ENCODE data around the gene MSH4.
"Not testable (repeated sequence)": the region's sequence is repeated elsewhere in the genome, so short reads cannot be mapped to it uniquely, and the experiment has no call there.

Gene MSH4

DNA sequence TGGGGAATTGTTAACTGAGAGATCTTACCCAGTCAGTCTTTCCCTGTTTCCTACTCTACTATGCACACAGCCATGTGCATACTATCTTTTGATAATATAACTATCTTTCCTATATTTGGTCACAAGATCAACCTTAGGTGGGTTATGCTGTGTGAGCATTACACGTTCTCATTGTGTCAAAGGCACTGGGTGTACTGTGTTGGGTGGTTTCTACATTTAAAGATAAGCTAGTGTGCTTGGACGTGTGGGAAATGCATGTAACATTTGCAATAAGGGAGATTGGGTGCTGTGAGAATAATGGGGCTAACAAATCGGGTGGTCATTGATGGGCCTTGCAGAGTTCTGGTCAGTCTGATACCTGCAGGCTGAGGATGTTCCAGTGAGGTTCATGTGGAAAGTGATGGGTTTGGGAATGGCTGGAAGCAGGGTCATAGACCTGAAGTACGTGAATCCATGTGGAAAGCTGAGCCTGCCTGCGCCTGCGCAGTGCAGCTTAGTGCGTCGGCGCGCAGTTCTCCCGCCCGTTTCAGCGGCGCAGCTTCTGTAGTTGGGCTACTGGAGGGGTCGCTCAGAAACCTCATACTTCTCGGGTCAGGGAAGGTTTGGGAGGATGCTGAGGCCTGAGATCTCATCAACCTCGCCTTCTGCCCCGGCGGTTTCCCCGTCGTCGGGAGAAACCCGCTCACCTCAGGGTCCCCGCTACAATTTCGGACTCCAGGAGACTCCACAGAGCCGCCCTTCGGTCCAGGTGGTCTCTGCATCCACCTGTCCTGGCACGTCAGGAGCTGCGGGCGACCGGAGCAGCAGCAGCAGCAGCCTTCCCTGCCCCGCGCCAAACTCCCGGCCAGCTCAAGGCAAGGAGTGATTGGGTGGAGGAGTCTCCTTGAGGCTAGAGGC, at the start of gene MSH4:
TSS of gene MSH4 (plus strand) at position 507 of the 897 bp plus-strand sequence. CDS start at position 611, 104 bp downstream.
- DNase-seq (ENCODE audit: low read depth in 2 of 2), result no peak

DNA sequence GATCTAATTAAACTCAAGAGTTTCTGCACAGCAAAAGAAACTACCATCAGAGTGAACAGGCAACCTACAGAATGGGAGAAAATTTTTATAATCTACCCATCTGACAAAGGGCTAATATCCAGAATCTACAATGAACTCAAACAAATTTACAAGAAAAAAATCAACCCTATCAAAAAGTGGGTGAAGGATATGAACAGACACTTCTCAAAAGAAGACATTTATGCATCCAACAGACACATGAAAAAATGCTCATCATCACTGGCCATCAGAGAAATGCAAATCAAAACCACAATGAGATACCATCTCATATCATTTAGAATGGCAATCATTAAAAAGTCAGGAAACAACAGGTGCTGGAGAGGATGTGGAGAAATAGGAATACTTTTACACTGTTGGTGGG, 39.5 kb upstream of the MSH4 start:
- DNase-seq (ENCODE audit: low read depth in 2 of 2), result not testable (repeated sequence)

DNA sequence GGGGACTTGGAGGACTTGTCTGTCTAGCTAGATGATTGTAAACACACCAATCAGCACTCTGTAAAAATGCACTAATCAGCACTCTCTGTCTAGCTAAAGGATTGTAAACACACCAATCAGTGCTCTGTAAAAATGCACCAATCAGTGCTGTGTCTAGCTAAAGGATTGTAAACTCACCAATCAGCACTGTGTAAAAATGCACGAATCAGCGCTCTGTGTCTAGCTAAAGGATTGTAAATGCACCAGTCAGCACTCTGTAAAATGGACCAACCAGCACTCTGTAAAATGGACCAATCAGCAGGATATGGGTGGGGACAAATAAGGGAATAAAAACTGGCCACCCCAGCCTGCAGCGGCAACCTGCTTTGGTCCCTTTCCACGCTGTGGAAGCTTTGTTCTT, 38.1 kb upstream of the MSH4 start:
- DNase-seq (ENCODE audit: low read depth in 2 of 2), result not testable (repeated sequence)

DNA sequence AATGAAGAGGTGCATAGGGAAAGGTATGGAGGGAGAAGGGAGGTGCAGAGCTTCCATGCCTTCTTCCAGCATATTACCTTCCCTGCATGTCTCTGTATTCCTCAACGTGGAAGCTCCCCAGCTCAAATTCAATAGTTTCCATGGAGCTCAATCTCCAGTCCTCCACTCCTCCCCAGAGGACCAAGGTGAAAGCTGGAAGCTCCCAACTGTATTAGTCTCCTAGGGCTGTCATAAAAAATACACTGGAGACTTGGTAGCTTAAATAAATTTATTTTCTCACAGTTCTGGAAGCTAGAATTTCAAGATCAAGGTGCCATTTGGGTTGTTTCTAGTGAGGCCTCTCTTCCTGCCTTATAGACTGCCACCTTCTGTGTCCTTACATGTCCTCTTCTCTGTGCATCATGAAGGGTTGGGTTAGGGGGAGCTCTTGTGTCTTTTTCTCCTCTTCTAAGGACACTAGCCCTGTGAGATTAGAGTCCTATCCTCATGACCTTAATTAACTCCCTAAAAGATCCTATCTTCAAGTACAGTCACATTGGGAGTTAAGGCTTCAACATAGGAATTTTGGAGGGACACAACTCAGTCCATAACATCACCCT, 32.5 kb upstream of the MSH4 start:
- no peak for DNase-seq (ENCODE audit: low read depth in 2 of 2)

DNA sequence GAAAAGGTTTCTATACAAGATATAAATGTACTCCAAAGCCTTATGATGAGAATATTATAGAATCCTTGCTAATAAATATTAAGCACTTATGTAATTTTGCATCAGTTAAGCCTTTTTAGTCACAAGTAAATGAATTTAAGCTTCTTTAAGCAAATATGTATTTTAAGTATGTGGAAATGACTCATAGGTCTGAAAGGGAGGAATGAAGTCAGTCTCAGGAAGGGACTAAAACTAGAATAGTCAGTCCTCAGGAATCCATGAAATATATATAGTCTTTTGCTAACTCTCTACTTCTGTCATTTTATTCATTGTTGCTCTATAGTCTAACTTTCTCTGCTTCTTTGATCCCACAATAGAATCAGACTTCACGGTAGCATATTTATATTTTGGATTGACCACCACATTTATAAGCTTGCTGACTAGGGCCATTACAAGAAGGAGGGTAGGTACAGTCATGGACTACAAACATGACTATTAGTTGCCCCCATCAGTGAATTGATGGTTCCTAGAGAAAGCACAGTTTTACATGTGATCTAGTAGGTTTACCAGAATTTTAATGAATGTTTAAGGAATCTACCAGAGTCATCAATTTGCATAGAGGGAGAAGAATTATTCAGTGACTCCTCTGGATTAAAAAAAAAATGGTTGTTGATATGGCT, 30.9 kb upstream of the MSH4 start:
- no peak for DNase-seq (ENCODE audit: low read depth in 2 of 2)

DNA sequence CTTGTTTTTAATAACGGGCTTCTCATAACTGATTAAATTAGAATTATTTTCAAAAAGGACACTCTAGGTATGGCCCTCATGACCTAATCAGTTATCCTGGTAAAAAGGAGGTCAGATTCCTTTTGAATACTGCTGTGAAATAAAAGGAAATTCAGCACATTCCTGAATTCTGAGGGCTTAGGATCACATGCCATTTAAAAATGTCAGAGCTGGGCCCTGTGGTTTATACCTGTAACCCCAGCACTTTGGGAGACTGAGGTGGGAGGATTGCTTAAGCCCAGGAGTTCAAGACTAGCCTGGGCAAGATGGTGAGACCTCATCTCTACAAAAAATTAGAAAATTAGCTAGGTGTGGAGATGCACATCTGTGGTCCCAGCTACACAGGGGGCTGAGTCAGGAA, 28.7 kb upstream of the MSH4 start:
- DNase-seq (ENCODE audit: low read depth in 2 of 2), result no peak

DNA sequence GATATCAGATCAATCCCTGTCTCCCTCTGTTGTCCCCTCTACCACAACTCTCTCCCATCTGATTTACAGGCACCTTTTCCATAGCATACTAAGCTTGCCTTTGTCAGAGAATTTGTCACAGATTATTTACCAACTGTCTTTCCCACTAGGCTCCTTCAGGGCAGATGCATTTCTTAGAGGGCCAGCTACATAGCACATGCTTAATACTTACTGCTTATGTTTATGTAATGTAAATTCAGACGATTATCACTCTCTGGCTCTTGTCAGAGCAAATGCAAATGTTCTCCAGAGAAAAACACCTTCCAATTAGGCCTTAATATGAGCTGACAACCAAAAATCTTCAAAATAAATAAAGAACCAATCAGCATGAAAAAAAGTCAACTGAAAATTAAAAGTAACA, 25.9 kb upstream of the MSH4 start:
- no peak for DNase-seq (ENCODE audit: low read depth in 2 of 2)

DNA sequence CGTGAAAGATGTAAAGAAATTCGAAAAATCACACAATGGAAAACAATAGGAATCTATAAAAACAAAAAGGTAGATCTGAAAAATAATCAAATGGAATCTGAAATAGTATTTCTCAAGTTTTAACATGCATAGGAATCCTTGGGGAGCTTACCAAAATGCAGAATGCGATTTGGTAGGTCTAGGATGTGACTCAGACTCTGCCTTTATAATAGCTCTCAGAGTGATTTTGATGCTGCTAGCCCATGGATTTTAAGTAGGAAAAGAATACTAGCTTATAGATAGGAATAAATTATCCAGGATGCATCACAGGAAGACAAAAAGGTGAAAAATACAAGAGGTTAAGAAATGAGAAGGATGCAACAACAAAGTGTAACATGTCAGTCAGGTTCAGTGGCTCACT, 24.7 kb upstream of the MSH4 start:
- no peak for DNase-seq (ENCODE audit: low read depth in 2 of 2)

DNA sequence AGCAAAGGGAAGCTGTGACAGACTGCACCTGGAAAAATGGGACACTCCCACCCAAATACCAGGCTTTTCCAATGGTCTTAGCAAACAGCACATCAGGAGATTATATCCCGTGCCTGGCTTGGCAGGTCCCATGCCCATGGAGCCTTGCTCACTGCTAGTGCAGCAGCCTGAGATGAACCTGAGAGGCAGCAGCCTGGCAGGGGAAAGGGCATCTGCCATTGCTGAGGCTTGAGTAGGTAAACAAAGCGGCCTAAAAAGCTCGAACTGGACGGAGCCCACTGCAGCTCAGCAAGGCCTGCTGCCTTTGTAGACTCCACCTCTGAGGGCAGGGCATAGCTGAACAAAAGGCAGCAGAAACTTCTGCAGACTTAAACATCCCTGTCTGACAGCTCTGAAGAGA, 18.9 kb upstream of the MSH4 start:
- not testable (repeated sequence) for DNase-seq (ENCODE audit: low read depth in 2 of 2)

DNA sequence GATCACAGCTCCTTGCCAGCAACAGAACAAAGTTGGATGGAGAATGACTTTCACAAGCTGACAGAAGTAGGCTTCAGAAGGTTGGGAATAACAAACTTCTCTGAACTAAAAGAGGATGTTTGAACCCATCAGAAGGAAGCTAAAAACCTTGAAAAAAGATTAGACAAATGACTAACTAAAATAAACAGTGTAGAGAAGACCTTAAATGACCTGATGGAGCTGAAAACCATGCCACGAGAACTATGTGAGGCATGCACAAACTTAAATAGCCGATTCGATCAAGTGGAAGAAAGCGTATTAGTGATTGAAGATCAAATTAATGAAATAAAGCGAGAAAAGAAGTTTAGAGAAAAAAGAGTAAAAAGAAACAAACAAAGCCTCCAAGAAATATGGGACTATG, 18.0 kb upstream of the MSH4 start:
- DNase-seq (ENCODE audit: low read depth in 2 of 2), result not testable (repeated sequence)

DNA sequence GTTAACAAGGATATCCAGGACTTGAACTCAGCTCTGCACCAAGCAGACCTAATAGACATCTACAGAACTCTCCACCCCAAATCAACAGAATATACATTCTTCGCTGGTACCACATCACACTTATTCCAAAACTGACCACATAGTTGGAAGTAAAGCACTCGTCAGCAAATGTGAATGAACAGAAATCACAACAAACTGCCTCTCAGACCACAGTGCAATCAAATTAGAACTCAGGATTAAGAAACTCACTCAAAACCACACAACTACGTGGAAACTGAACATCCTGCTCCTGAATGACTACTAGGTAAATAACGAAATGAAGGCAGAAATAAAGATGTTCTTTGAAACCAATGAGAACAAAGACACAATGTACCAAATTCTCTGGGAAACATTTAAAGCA, 16.5 kb upstream of the MSH4 start:
- DNase-seq (ENCODE audit: low read depth in 2 of 2), result not testable (repeated sequence)

DNA sequence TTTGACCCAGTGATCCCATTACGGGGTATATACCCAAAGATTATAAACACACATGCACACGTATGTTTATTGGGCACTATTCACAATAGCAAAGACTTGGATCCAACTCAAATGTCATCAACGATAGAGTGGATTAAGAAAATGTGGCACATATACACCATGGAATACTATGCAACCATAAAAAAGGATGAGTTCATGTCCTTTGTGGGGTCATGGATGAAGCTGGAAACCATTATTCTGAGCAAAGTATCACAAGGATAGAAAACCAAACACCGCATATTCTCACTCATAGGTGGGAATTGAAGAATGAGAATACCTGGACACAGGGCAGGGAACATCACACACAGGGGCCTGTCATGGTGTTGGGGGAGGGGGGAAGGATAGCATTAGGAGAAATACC, 12.8 kb upstream of the MSH4 start:
- not testable (repeated sequence) for DNase-seq (ENCODE audit: low read depth in 2 of 2)

DNA sequence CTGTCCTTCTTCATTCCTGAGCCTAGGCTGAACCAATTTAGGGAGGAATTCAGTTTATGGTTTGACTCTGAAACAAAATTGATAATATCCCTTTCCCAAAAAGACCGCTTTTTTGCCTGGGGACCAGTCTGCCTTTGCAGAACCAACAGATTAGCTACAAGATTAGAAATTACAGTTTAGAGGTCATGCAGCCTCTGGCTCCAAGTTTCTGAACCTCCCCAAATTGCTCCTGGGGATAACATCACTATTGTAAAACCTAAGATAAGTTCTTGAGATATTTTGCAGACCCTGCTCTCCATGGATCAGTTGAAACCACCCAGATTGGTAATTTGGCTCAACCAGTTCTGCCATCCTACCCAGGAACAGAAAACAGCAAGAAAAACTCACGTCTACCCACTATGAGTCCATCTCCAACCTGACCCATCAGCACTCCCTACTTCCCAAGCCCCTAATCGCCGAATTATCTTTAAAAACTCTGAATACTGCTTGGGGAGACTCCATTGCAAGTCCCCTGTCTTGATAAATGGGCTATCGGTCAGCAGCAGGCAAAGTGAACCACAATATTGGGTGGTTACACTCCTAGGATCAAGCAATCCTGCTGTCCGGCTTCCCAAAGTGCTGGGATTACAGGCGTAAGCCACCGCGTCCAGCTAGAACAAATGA, 11.2 kb upstream of the MSH4 start:
- no peak for DNase-seq (ENCODE audit: low read depth in 2 of 2)

DNA sequence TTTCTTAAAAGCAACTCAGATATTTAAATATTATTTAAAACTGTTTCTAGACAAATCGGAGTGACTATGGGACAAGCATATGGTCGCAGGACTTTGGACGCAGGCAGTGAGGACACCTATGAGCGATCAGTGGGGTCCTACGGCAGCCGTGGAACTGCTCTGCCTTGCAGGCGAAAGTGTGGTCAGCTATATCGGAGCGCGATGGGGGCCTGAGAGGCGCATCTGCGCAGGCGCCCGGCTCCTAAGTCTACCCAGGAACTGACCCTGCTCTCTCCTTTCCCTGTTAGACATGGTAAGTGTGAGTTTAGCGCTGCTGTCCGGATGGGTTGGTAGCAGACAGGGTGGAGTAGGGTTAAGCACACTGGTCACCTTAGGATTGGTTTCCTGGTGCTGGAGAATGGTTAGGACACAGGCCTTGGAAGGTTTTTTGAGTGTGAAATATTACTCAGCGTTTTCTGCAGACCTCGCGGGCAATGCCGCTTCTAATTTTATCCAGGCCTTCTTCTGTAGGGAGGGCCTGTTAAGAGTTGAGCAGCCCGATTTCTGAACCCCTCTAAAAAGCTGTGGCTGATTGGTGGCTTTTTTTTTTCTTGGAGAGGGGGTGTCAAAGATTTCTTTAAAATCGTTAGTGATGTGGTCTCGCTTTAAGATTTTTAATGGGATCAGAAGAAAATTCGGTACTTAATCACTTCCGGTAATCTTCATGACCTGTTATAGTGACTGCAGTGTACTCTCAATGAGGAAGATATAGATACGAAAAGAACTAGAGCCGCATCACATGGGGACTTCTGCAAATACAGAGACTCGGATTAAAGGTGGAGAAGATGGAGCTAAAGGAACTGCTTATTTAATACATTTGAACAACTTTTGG, 10.5 kb upstream of the MSH4 start, which contains the start of gene RABGGTB:
TSS of gene RABGGTB (plus strand) at position 274 of the 871 bp plus-strand sequence. CDS start at position 290, 16 bp downstream.
- DNase-seq (ENCODE audit: low read depth in 2 of 2), result peak; percentile 86 to 87

DNA sequence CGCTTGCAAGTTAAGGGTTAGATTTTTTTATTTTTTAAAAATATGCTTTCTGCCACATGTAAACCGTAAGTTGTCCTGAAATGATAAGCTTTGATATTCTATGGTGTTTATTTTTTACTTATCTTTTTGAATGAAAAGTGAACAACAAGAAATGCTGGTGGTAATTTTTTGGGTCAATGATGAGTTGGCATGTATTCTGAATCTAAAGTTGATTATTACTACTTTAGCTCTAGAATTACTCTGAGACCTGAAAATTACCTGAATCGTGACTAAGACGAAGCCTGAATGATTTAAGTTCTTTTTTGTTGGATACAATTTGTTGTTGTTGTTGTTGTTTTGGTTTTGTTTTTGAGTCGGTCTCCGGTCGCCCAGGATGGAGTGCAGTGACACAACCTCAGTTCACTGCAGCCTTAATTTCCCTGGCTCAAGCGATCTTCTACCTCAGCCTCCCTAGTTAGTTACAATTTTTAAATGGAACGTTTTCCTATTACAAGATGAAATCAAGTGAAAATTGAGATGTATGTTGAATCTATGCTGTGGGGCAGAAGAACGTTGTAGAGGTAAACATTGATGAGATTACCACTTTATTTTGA, 9.7 kb upstream of the MSH4 start:
- DNase-seq (ENCODE audit: low read depth in 2 of 2), result no peak

DNA sequence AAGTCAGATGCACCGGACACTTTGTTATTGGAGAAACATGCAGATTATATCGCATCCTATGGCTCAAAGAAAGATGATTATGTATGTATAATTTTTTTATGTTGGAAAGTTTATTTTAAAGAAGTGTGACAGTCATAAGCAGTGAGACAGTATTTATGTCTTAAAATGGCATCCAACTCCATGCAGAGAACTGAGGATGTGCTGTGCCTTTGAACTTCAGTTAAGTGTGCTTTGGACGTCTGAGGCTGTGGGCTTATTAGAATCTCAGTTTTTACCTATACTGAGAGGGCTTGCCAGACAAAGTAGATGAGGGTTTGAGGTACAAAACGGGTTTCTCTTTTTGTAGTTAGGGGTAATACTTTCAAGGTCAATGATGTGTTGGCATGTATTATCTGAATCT, 9.2 kb upstream of the MSH4 start:
- no peak for DNase-seq (ENCODE audit: low read depth in 2 of 2)

DNA sequence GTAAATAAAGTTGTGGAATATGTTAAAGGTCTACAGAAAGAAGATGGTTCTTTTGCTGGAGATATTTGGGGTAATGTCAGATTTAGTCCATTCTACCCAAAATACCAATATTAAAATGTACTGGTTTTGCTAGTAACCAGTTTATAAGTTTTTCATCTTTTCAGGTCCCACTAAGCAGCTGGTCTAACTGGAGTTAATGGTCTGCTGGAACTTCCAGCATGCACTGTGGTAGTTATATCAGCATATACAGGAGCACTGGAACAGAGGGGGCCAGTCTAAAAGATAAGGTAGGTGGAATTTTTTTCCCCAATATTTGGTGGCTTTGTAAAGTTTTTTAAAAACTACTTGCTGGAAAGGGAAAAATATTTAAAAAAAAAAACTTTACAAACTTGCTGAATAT, 6.7 kb upstream of the MSH4 start:
- no peak for DNase-seq (ENCODE audit: low read depth in 2 of 2)

DNA sequence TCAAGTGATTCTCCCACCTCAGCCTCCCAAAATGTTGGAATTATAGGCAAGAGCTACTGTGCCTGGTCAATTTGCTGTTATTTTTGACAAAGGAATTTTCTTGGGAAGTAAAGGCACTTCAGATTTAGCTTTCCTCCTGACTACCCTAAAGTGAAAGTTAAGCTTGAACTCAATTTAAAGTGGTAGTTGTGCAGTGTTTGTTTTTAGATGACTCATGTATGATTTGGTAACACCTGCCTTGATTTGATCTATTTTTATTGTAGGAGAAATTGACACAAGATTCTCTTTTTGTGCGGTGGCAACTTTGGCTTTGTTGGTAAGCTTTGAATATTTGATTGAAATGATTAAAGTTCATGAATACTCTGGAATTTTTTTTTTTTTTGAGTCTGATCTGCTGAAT, 5.7 kb upstream of the MSH4 start:
- DNase-seq (ENCODE audit: low read depth in 2 of 2), result no peak

DNA sequence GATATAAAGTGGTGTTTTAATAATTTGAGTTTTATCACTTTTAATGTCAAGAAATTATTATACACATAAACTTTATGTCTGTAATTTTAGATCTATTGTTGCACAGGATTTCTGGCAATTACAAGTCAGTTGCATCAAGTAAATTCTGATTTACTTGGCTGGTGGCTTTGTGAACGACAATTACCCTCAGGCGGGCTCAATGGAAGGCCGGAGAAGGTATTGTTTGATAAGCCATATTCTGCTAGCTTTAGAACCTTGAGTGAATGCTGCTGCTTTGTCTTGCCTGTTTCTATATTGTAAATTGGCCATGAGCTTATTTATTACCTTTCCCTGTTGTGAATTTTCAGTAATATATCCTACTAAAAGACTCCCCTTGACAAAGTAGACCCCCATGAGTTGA, 4.6 kb upstream of the MSH4 start:
- DNase-seq (ENCODE audit: low read depth in 2 of 2), result no peak

DNA sequence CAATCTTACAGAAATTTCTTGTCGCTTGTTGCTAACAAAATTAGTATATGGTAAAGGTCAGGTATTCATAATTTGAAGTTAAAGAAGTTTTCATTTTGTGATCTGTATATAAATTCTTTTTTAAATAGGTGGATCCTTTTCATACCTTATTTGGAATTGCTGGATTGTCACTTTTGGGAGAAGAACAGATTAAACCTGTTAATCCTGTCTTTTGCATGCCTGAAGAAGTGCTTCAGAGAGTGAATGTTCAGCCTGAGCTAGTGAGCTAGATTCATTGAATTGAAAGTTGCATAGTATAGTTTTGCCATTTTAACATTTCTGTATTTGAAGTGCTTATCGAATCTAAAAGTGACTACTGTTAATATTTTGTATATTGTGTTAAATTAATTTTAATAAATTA, 2.3 kb upstream of the MSH4 start:
- DNase-seq (ENCODE audit: low read depth in 2 of 2), result no peak

DNA sequence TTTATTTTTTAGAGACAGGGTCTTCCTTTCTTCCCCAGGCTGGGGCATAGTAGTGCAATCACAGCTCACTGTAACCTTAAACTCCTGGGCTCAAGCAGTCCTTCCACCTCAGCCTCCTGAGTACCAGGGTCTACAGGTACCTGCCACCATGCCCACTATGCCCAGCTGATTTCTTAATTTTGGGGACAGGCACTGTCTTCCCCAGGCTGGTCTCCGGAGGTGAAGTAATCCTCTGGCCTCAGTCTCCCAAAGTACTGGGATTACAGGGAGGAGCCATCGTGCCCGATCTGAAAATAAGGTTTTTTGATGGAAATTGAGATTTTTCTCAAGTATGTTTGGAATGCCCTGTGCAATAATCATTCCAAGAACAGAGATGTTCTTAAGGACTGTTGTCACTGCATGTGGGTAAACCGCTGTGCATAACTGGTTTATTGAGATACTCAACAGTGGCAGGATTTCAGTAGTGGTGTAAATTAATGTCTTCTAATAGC, 934 bp upstream of the MSH4 start:
- no peak for DNase-seq (ENCODE audit: low read depth in 2 of 2)

Data from stimulated activated CD4-positive, alpha-beta T cell treated with anti-CD3 and anti-CD28 coated beads, Interleukin-1b, Interleukin-23, amount 100 ng/mL, for 1 hour (primary cell).